HL-60 (cell line): ENCODE data around the gene WDFY4.

Source experiments
- CTCF ChIP-seq: IDR thresholded peaks from one replicate; pipeline ENCODE4 v1.5.1; 2011; ENCODE audit warnings: low read length, control low read depth, inconsistent platforms; ENCODE audit not compliant: insufficient read depth
- REST ChIP-seq: IDR thresholded peaks from 2 replicates; pipeline ENCODE4 v1.6.1; 2012; ENCODE audit warnings: low read depth; ENCODE audit not compliant: insufficient replicate concordance

GRCh38 chr10:48714088-48714487, 29.4 kb downstream of the WDFY4 start:
- TF ChIP-seq CTCF (no peak), REST (no peak)
